Measurements from ENCODE around the gene OR52B6. TPM values are rescaled to one million over a fixed set of nuclear protein-coding genes. Genes with fewer than 3 reads are reported as not detected.

The OR52B6 gene
- total and polyA plus RNA-seq, 10 of the 15 experiments (the other 5 are each of a cell fraction or from before 2014, with no cell fraction given) = 0.07 TPM; not detected in 9

DNA sequence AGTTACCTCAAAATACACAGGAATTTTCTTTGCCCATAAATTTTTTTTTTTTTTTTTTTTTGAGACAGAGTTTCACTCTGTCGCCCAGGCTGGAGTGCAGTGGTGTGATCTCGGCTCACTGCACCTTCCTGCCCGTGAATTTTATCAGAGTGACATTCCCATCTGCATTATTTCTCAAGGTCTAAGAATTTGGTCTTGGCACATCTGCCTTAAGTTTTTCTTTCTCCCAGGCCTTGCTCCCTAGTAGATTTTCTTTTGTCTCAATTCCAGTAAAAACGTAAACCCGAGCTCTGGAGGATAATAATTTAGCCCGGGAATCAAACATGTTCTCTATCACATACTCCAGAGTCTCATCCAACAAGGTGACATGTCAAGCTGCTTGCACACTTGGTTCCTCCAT is 28.1 kb downstream of the OR52B6 start:
- RAD21 ChIA-PET (ENCODE audit: unreplicated experiment) = no interaction called here
- H3K9me3 ChIP-seq (replicated peaks; ENCODE audit: control insufficient read depth, insufficient read depth, low read length) = no peaks in the 10 kb centered on the region
- no peaks in the 10 kb centered on the region; a peak in 1 of 4 replicates for H3K36me3 ChIP-seq (ENCODE audit: control insufficient read depth in 2 of 2, insufficient read depth in 2 of 2, low read length in 1 of 2)
- no peak for TF ChIP-seq PML (IDR thresholded peaks at IDR 0.05; ENCODE audit: low read length)
- TF ChIP-seq KLF5 (IDR thresholded peaks at IDR 0.05; ENCODE audit: partially characterized antibody) = no peak
- no peak for TF ChIP-seq NFXL1 (IDR thresholded peaks at IDR 0.05; ENCODE audit: borderline replicate concordance)
- no peak for TF ChIP-seq ASH2L (IDR thresholded peaks at IDR 0.05; ENCODE audit: borderline replicate concordance, low read depth)
- no peak for TF ChIP-seq MEF2B (IDR thresholded peaks at IDR 0.05; ENCODE audit: partially characterized antibody, poor library complexity, severe bottlenecking)
- no peak for TF ChIP-seq MEF2A (IDR thresholded peaks at IDR 0.05; ENCODE audit: insufficient read depth, low read depth, low read length)
- TF ChIP-seq IKZF1 (conservative IDR thresholded peaks at IDR 0.05) = no peak
- TF ChIP-seq EGR1 (IDR thresholded peaks at IDR 0.05; ENCODE audit: borderline replicate concordance in 1 of 2, low read depth in 2 of 2, low read length in 2 of 2) = no peak
- TF ChIP-seq BHLHE40 (IDR thresholded peaks at IDR 0.05; ENCODE audit: borderline replicate concordance in 1 of 2, low read depth in 2 of 2, low read length in 1 of 2) = no peak
- no peak for TF ChIP-seq SPI1 (IDR thresholded peaks at IDR 0.05; ENCODE audit: borderline replicate concordance, insufficient read depth, low read depth, low read length)
- no peak for TF ChIP-seq LARP7 (IDR thresholded peaks at IDR 0.05)
- no peak for TF ChIP-seq HDAC2 (IDR thresholded peaks at IDR 0.05)
- TF ChIP-seq PAX5 (IDR thresholded peaks at IDR 0.05; ENCODE audit: borderline replicate concordance, low read depth, low read length) = no peak
- TF ChIP-seq GABPA (IDR thresholded peaks at IDR 0.05; ENCODE audit: low read depth) = no peak
- TF ChIP-seq POU2F2 (IDR thresholded peaks at IDR 0.05; ENCODE audit: borderline replicate concordance, low read depth, low read length) = no peak
- TF ChIP-seq, protein P1, sequence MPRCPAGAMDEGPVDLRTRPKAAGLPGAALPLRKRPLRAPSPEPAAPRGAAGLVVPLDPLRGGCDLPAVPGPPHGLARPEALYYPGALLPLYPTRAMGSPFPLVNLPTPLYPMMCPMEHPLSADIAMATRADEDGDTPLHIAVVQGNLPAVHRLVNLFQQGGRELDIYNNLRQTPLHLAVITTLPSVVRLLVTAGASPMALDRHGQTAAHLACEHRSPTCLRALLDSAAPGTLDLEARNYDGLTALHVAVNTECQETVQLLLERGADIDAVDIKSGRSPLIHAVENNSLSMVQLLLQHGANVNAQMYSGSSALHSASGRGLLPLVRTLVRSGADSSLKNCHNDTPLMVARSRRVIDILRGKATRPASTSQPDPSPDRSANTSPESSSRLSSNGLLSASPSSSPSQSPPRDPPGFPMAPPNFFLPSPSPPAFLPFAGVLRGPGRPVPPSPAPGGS (IDR thresholded peaks at IDR 0.05; ENCODE audit: borderline replicate concordance, insufficient read depth, low read depth, low read length, poor library complexity, severe bottlenecking) = no peak
- H4K20me1 ChIP-seq (ENCODE audit: control insufficient read depth, insufficient read depth) = no peaks in the 10 kb centered on the region; the same call in 1 of the 2 replicates
- SMC1A ChIA-PET (ENCODE audit: uncharacterized antibody, unreplicated experiment) = interaction anchor here (0.8 kb wide), 1 partner anchor 110 kb away, joined by 3 read pairs; no protein-coding TSS in a partner anchor
- H3K27me3 ChIP-seq (replicated peaks in 1 of 2; ENCODE audit: control insufficient read depth in 2 of 2, insufficient read depth in 2 of 2, low read length in 1 of 2) = no peaks in the 10 kb centered on the region
- BruUV-seq (replicated peaks) = no TSS peak
- DNase-seq (ENCODE audit: low read depth, low spot score) (no peak), ATAC-seq (no peak), FAIRE-seq (no peak)
- no peak overlapping the region for H3K9ac ChIP-seq (ENCODE audit: control insufficient read depth, insufficient read depth, low read length)
- intact Hi-C loops (cut with micrococcal nuclease; ENCODE audit: unreplicated experiment) = no loop called here
- no peak overlapping the region for H3K4me3 ChIP-seq
- no peak overlapping the region for H2AFZ ChIP-seq (ENCODE audit: control insufficient read depth, low read depth, low read length)
- CTCF ChIA-PET = no interaction called here
- H3K4me2 ChIP-seq (ENCODE audit: control insufficient read depth, insufficient read depth) = no peak overlapping the region
- in situ Hi-C loops (cut with MboI) = no loop called here
- POLR2A ChIA-PET = no interaction called here
- H3K27ac ChIP-seq (ENCODE audit: control insufficient read depth, insufficient read depth) = no peak overlapping the region
- H3K4me1 ChIP-seq (ENCODE audit: control insufficient read depth, insufficient read depth, low read length) = no peaks in the 10 kb centered on the region; the same call in 1 of the 2 replicates
- WGBS (ENCODE audit: insufficient coverage, insufficient replicate concordance, low lambda C conversion rate, missing lambda C conversion rate) = 100% methylated on average over 6 of the region's 6 CpGs
- H3K79me2 ChIP-seq (ENCODE audit: control insufficient read depth, insufficient read depth, low read length) = no peaks in the 10 kb centered on the region

All from GM12878 (cell line).